ENCODE data around the gene SPATA6L. TPM values are rescaled to one million over a fixed set of nuclear protein-coding genes. Genes with fewer than 3 reads are reported as not detected.
"Not testable (repeated sequence)": the region's sequence is repeated elsewhere in the genome, so short reads cannot be mapped to it uniquely, and the experiment has no call there.

Gene SPATA6L
- total and polyA plus RNA-seq, 5 donors from 2014 or later, result 0.21 to 2.5 (median 1.5) TPM

- DNase-seq, result peak in 2 of 3 donors; percentile 6 to 47
- Mint-ChIP-seq H3K4me1 (peaks cover 44 to 70% (median 60%) of the 10 kb centered on the region in 4 donors), H3K9me3 (no peaks in the 10 kb centered on the region), H3K27me3 (no peaks in the 10 kb centered on the region), H3K36me3 (no peaks in the 10 kb centered on the region), H3K4me3 (peak overlapping the region; percentile 94 to 100 (median 96)), H3K27ac (peak overlapping the region; percentile 85 to 98 (median 89))
- Histone ChIP-seq H3K27ac (ENCODE audit: insufficient read depth, low read length, poor library complexity, severe bottlenecking) (peak overlapping the region; percentile 72), H3K9me3 (ENCODE audit: control insufficient read depth in 2 of 2, low read length in 2 of 2) (no peaks in the 10 kb centered on the region), H3K4me3 (ENCODE audit: low read depth, low read length) (peak overlapping the region; percentile 87), H3K4me1 (ENCODE audit: control insufficient read depth, insufficient read depth, low read length, poor library complexity, severe bottlenecking) (peaks cover 62% of the 10 kb centered on the region), H3K36me3 (ENCODE audit: control insufficient read depth, insufficient read depth, low read length) (no peaks in the 10 kb centered on the region), H3K27me3 (ENCODE audit: control insufficient read depth, insufficient read depth, low read length) (peaks cover 3% of the 10 kb centered on the region)
- no peak for ATAC-seq (ENCODE audit: low read depth in 2 of 2)
Observed at GRCh38 chr9:4662989-4663792, 3.1 kb downstream of the SPATA6L start.

- H3K9me3 ChIP-seq (ENCODE audit: control insufficient read depth in 2 of 2, low read length in 2 of 2), result no peaks in the 10 kb centered on the region
- H3K27ac Mint-ChIP-seq, result peak within 1 kb of the TSS; percentile 93 to 98 (median 97)
- H3K4me3 Mint-ChIP-seq, result peak within 1 kb of the TSS; percentile 94 to 100 (median 96)
- H3K36me3 ChIP-seq (ENCODE audit: control insufficient read depth, insufficient read depth, low read length), result no peaks in the 10 kb centered on the region
- no peaks in the 10 kb centered on the region for H3K27me3 ChIP-seq (ENCODE audit: control insufficient read depth, insufficient read depth, low read length)
- no peaks in the 10 kb centered on the region for H3K27me3 Mint-ChIP-seq
- peak; percentile 68 to 79 (median 73) for DNase-seq
- H3K9me3 Mint-ChIP-seq, result no peaks in the 10 kb centered on the region
- peak within 1 kb of the TSS; percentile 72 for H3K27ac ChIP-seq (ENCODE audit: insufficient read depth, low read length, poor library complexity, severe bottlenecking)
- peak within 1 kb of the TSS; percentile 87 for H3K4me3 ChIP-seq (ENCODE audit: low read depth, low read length)
- H3K36me3 Mint-ChIP-seq, result no peaks in the 10 kb centered on the region
- H3K4me1 Mint-ChIP-seq, result peaks cover 44 to 63% (median 53%) of the 10 kb centered on the region in 4 donors
- peak; percentile 76 to 77 for ATAC-seq (ENCODE audit: low read depth in 2 of 2)
- peaks cover 56% of the 10 kb centered on the region for H3K4me1 ChIP-seq (ENCODE audit: control insufficient read depth, insufficient read depth, low read length, poor library complexity, severe bottlenecking)
Observed at GRCh38 chr9:4662108-4662988, 3.9 kb downstream of the SPATA6L start, which contains the start of gene PLPP6. Gene PLPP6, plus strand, starts transcription at chr9:4662294. Its CDS starts 82 bp downstream, at chr9:4662376.

GRCh38 chr9:4661611-4662010 is 4.7 kb downstream of the SPATA6L start:
- no peaks in the 10 kb centered on the region for H3K36me3 Mint-ChIP-seq
- H3K27me3 Mint-ChIP-seq, result no peaks in the 10 kb centered on the region
- Histone ChIP-seq H3K36me3 (ENCODE audit: control insufficient read depth, insufficient read depth, low read length) (no peaks in the 10 kb centered on the region), H3K4me3 (ENCODE audit: low read depth, low read length) (peak overlapping the region; percentile 87), H3K27me3 (ENCODE audit: control insufficient read depth, insufficient read depth, low read length) (no peaks in the 10 kb centered on the region), H3K4me1 (ENCODE audit: control insufficient read depth, insufficient read depth, low read length, poor library complexity, severe bottlenecking) (peaks cover 49% of the 10 kb centered on the region), H3K9me3 (ENCODE audit: control insufficient read depth in 2 of 2, low read length in 2 of 2) (no peaks in the 10 kb centered on the region), H3K27ac (ENCODE audit: insufficient read depth, low read length, poor library complexity, severe bottlenecking) (peak overlapping the region; percentile 72)
- no peaks in the 10 kb centered on the region for H3K9me3 Mint-ChIP-seq
- ATAC-seq (ENCODE audit: low read depth in 2 of 2) (no peak), DNase-seq (peak in 1 of 3 donors; percentile 47)
- H3K4me1 Mint-ChIP-seq, result peaks cover 39 to 55% (median 46%) of the 10 kb centered on the region in 4 donors
- H3K4me3 Mint-ChIP-seq, result peak overlapping the region; percentile 94 to 100 (median 96)
- H3K27ac Mint-ChIP-seq, result peak overlapping the region; percentile 93 to 98 (median 97)

GRCh38 chr9:4661165-4661564 is 5.1 kb downstream of the SPATA6L start:
- H3K4me3 Mint-ChIP-seq, result peak overlapping the region; percentile 94 to 100 (median 96)
- H3K4me3 ChIP-seq (ENCODE audit: low read depth, low read length), result peak overlapping the region; percentile 87
- peaks cover 34 to 51% (median 43%) of the 10 kb centered on the region in 4 donors for H3K4me1 Mint-ChIP-seq
- DNase-seq, result no peak
- ATAC-seq (ENCODE audit: low read depth in 2 of 2), result no peak
- no peaks in the 10 kb centered on the region for H3K27me3 Mint-ChIP-seq
- no peaks in the 10 kb centered on the region for H3K36me3 ChIP-seq (ENCODE audit: control insufficient read depth, insufficient read depth, low read length)
- H3K4me1 ChIP-seq (ENCODE audit: control insufficient read depth, insufficient read depth, low read length, poor library complexity, severe bottlenecking), result peaks cover 44% of the 10 kb centered on the region
- no peaks in the 10 kb centered on the region for H3K9me3 Mint-ChIP-seq
- no peaks in the 10 kb centered on the region for H3K36me3 Mint-ChIP-seq
- H3K9me3 ChIP-seq (ENCODE audit: control insufficient read depth in 2 of 2, low read length in 2 of 2), result no peaks in the 10 kb centered on the region
- H3K27ac ChIP-seq (ENCODE audit: insufficient read depth, low read length, poor library complexity, severe bottlenecking), result peak overlapping the region; percentile 72
- H3K27ac Mint-ChIP-seq, result peak overlapping the region; percentile 93 to 98 (median 97)
- H3K27me3 ChIP-seq (ENCODE audit: control insufficient read depth, insufficient read depth, low read length), result no peaks in the 10 kb centered on the region

GRCh38 chr9:4660665-4661064 is 5.6 kb downstream of the SPATA6L start:
- H3K4me3 Mint-ChIP-seq, result peak overlapping the region in 2 of 4 donors; percentile 96 to 100
- not testable (repeated sequence) for H3K9me3 ChIP-seq (ENCODE audit: control insufficient read depth in 2 of 2, low read length in 2 of 2); H3K27ac ChIP-seq (ENCODE audit: insufficient read depth, low read length, poor library complexity, severe bottlenecking); H3K4me3 ChIP-seq (ENCODE audit: low read depth, low read length); H3K9me3 Mint-ChIP-seq; H3K36me3 Mint-ChIP-seq; H3K27me3 Mint-ChIP-seq; ATAC-seq (ENCODE audit: low read depth in 2 of 2); DNase-seq; H3K27ac Mint-ChIP-seq; H3K27me3 ChIP-seq (ENCODE audit: control insufficient read depth, insufficient read depth, low read length); H3K36me3 ChIP-seq (ENCODE audit: control insufficient read depth, insufficient read depth, low read length)
- H3K4me1 Mint-ChIP-seq, result peaks cover 29 to 46% (median 38%) of the 10 kb centered on the region in 4 donors
- H3K4me1 ChIP-seq (ENCODE audit: control insufficient read depth, insufficient read depth, low read length, poor library complexity, severe bottlenecking), result peaks cover 39% of the 10 kb centered on the region

- Mint-ChIP-seq H3K27ac (no peak overlapping the region), H3K4me3 (no peak overlapping the region), H3K27me3 (peaks cover 5% of the 10 kb centered on the region), H3K4me1 (peaks cover 8 to 18% (median 10%) of the 10 kb centered on the region in 4 donors), H3K36me3 (peaks cover 4% of the 10 kb centered on the region), H3K9me3 (no peaks in the 10 kb centered on the region)
- no peaks in the 10 kb centered on the region for H3K36me3 ChIP-seq (ENCODE audit: control insufficient read depth, insufficient read depth, low read length)
- H3K27ac ChIP-seq (ENCODE audit: insufficient read depth, low read length, poor library complexity, severe bottlenecking), result no peak overlapping the region
- H3K9me3 ChIP-seq (ENCODE audit: control insufficient read depth in 2 of 2, low read length in 2 of 2), result no peaks in the 10 kb centered on the region
- peaks cover 9% of the 10 kb centered on the region for H3K4me1 ChIP-seq (ENCODE audit: control insufficient read depth, insufficient read depth, low read length, poor library complexity, severe bottlenecking)
- no peak for DNase-seq
- no peaks in the 10 kb centered on the region for H3K27me3 ChIP-seq (ENCODE audit: control insufficient read depth, insufficient read depth, low read length)
- ATAC-seq (ENCODE audit: low read depth in 2 of 2), result no peak
- H3K4me3 ChIP-seq (ENCODE audit: low read depth, low read length), result no peak overlapping the region
Observed at GRCh38 chr9:4657426-4658159, 8.7 kb downstream of the SPATA6L start.

GRCh38 chr9:4656621-4657020 is 9.7 kb downstream of the SPATA6L start:
- Mint-ChIP-seq H3K27me3 (peaks cover 5% of the 10 kb centered on the region), H3K36me3 (peaks cover 4% of the 10 kb centered on the region), H3K9me3 (no peaks in the 10 kb centered on the region), H3K27ac (no peak overlapping the region), H3K4me3 (no peak overlapping the region), H3K4me1 (peaks cover 3 to 11% (median 5%) of the 10 kb centered on the region in 4 donors)
- no peak for DNase-seq
- Histone ChIP-seq H3K27ac (ENCODE audit: insufficient read depth, low read length, poor library complexity, severe bottlenecking) (no peak overlapping the region), H3K9me3 (ENCODE audit: control insufficient read depth in 2 of 2, low read length in 2 of 2) (no peaks in the 10 kb centered on the region), H3K4me3 (ENCODE audit: low read depth, low read length) (no peak overlapping the region), H3K27me3 (ENCODE audit: control insufficient read depth, insufficient read depth, low read length) (no peaks in the 10 kb centered on the region), H3K4me1 (ENCODE audit: control insufficient read depth, insufficient read depth, low read length, poor library complexity, severe bottlenecking) (peaks cover 3% of the 10 kb centered on the region), H3K36me3 (ENCODE audit: control insufficient read depth, insufficient read depth, low read length) (no peaks in the 10 kb centered on the region)
- ATAC-seq (ENCODE audit: low read depth in 2 of 2), result no peak

All from CD4-positive, CD25-positive, alpha-beta regulatory T cell (primary cell).